ENCODE measurements around the gene DEPDC1B.
"Not testable (repeated sequence)": the region's sequence is repeated elsewhere in the genome, so short reads cannot be mapped to it uniquely, and the experiment has no call there.

DEPDC1B gene, protein sequence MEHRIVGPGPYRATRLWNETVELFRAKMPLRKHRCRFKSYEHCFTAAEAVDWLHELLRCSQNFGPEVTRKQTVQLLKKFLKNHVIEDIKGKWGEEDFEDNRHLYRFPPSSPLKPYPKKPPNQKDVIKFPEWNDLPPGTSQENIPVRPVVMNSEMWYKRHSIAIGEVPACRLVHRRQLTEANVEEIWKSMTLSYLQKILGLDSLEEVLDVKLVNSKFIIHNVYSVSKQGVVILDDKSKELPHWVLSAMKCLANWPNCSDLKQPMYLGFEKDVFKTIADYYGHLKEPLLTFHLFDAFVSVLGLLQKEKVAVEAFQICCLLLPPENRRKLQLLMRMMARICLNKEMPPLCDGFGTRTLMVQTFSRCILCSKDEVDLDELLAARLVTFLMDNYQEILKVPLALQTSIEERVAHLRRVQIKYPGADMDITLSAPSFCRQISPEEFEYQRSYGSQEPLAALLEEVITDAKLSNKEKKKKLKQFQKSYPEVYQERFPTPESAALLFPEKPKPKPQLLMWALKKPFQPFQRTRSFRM

DNA sequence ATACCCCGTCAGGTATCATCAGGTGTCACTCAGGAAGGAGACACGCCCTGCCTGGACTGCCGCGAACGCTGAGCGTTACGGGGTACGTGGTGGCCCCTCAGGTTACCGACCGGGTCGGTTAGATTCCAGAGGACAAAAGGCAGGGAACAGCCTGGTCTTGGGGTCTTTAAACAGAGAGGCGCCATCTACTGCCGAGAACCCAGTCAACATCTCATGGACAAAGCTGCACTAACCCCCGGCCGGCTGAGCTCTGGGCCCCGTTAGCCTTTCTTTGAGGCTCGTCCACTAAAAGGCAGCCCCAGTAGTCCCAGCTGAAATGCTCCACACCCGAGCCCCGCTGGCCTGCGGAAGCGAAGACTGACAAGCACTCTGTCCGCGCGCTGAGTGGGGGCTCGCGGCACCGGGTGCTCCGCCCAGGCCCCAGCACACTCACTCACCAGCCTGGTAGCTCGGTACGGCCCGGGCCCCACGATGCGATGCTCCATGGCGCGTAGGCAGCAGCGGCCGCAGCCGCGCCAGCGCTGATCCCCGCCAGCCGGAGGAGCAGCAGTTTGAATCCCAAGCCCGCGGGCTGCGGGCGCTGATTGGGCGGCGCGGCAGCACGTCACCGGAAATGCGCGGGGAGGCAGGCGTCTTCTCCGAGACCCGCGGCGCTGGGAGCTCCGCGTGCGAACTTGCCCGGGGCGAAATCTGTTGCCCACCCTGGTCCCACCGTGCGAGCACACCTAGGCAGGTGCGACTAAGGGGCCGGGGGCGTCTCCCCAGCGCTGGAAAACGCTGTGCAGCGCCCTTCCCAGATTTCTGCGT lies at the start of gene DEPDC1B:
DEPDC1B (minus strand) TSS at position 558 of the 807 bp plus-strand sequence; CDS start at position 485, 73 bp downstream.
- peak; percentile 80 for DNase-seq

GRCh38 chr5:60744682-60745081 lies 44.7 kb upstream of the DEPDC1B start:
- no peak for DNase-seq

DNA sequence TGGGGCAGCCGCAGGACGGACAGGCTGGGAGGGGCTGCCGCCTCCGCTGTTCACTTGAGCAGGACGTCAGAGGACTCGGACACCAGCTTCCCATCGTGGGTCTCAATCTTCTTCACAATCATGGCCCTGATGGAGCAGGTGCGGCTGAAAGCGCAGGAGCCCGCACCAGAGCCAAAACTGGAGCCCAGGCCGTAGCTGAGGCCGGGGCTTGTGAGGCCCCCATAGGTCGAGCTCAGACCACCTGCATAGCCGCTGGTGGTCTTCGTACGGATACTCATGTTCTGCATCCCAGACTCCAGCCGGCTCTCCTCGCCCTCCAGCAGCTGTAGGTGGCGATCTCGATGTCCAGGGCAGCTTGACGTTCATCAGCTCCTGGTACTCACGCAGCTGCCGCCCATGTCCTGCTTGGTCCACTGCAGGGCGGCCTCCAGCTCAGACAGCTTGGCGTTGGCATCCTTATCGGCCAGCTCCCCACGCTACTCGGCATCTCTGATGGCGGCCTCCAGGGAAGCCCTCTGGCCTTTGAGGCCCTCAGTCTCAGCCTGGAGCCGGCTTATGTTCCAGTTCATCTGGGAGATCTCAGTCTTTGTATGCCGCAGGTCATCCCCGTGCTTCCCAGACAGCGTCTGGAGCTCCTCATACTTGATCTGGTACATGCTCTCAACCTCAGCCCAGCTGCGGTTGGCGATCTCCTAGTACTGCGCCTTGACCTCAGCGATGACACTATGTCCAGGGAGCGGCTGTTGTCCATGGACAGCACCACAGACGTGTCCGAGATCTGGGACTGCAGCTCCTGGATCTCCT lies 43.7 kb upstream of the DEPDC1B start:
- no peak for DNase-seq

DNA sequence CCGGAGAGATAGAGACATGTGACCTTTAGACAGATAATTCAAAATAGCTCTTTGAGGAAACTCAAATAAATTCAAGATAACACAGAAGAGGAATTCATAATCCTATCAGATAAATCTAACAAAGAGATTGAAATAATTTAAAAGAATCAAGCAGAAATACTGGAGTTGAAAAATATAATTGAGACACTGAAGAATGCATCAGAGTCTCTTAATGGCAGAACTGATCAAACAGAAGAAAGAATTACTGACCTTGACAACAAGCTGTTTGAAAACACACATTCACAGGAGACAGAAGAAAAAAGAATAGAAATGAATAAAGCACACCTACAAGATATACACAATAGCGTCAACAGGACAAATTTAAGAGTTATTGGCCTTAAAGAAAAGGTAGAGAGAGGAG lies 40.4 kb upstream of the DEPDC1B start:
- DNase-seq: no peak

GRCh38 chr5:60738933-60739332 lies 39.0 kb upstream of the DEPDC1B start:
- DNase-seq: no peak

GRCh38 chr5:60738461-60738860 lies 38.5 kb upstream of the DEPDC1B start:
- DNase-seq: no peak

DNA sequence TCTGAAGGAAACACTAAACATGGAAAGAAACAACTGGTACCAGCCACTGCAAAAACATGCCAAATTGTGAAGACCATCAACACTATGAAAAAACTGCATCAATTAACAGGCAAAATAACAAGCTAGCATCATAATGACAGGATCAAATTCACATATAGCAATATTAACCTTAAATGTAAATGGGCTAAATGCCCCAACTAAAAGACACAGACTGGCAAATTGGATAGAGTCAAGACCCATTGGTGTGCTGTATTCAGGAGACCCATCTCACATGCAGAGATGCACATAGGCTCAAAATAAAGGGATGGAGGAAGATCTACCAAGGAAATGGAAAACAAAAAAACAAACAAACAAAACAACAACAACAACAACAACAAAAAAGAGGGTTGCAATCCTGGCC lies 30.9 kb upstream of the DEPDC1B start:
- DNase-seq: not testable (repeated sequence)

- DNase-seq: no peak
These were observed 27.2 kb upstream of the DEPDC1B start for GRCh38 chr5:60727033-60727679.

GRCh38 chr5:60724126-60724525 lies 24.2 kb upstream of the DEPDC1B start:
- no peak for DNase-seq

DNA sequence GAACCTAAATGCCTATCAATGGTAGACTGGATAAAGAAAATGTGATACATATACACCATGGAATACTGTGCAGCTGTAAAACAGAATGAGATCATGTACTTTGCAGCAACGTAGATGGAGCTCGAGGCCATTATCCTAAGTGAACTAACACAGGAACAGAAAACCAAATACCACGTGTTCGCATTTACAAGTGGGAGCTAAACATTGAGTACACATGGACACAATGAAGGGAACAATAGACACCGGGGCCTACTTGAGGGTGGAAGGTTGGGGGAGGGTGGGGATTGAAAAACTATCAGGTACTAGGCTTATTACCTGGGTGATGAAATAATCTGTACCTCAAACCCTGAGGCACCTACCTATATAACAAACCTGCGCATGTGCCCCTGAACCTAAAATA lies 22.4 kb upstream of the DEPDC1B start:
- DNase-seq: no peak

DNA sequence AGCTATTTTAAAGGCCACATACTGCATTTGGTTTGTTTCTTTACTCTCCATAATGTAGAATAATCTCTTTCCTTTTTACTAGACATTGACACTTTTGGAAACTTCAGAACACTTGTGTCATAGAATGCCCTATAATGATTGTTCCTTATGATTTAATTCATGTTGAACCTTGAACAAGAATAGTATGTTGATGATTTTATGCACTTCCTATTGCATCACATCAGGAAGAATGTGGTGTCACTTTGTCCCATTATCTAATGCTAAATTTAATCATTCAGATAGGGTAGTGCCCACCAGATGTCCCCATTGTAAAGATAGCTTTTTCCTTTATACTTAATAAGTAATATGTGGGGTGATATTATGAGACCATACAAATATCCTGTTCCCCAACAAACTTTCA lies 19.4 kb upstream of the DEPDC1B start:
- DNase-seq: no peak

GRCh38 chr5:60718166-60718892 lies 18.4 kb upstream of the DEPDC1B start:
- no peak for DNase-seq

DNA sequence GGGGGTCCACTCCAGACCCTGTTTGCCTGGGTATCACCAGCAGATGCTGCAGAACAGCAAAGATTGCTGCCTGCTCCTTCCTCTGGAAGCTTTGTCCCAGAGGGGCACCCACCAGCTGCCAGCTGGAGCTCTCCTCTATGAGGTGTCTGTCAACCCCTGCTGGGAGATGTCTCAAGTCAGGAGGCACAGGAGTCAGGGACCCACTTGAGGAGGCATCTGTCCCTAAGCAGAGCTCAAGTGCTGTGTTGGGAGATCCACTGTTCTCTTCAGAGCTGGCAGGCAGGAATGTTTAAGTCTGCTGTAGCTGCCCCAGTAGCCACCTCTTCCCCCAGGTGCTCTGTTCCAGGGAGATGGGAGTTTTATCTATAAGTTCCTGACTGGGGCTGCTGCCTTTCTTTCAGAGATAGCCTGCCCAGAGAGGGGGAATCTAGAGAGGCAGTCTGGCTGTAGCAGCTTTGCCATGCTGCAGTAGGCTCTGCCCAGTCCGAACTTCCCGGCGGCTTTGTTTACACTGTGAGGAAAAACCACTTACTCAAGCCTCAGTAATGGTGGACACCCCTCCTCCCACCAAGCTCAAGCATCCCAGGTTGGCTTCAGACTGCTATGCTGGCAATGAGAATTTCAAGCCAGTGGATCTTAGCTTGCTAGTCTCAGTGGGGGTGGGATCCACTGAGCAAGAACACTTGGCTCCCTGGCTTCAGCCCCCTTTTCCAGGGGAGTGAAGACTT lies 15.4 kb upstream of the DEPDC1B start:
- not testable (repeated sequence) for DNase-seq

DNA sequence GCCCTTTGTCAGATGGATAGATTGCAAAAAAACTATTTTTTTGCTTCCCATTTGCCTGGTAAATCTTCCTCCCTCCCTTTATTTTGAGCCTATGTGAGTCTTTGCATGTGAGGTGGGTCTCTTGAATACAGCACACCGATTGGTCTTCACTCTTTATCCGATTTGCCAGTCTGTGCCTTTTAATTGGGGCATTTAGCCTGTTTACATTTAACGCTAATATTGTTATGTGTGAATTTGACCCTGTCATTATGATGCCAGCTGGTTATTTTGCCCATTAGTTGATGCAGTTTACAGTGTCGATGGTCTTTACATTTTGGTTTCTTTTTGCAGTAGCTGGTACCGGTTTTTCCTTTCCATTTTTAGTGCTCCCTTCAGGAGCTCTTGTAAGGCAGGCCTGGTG lies 13.0 kb upstream of the DEPDC1B start:
- no peak for DNase-seq

DNA sequence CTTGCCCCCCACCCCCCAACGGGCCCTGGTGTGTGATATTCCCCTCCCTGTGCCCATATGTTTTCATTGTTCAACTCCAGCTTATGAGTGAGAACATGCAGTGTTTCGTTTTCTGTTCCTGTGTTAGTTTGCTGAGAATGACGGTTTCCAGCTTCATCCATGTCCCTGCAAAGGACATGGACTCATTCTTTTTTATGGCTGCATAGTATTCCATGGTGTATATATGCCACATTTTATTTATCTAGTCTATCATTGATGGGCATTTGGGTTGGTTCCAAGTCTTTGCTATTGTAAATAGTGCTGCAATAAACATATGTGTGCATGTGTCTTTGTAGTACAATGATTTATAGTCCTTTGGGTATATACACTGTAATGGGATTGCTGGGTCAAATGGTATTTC lies 11.9 kb upstream of the DEPDC1B start:
- not testable (repeated sequence) for DNase-seq

- no peak for DNase-seq
These were observed 10.4 kb upstream of the DEPDC1B start for GRCh38 chr5:60710362-60710761.

DNA sequence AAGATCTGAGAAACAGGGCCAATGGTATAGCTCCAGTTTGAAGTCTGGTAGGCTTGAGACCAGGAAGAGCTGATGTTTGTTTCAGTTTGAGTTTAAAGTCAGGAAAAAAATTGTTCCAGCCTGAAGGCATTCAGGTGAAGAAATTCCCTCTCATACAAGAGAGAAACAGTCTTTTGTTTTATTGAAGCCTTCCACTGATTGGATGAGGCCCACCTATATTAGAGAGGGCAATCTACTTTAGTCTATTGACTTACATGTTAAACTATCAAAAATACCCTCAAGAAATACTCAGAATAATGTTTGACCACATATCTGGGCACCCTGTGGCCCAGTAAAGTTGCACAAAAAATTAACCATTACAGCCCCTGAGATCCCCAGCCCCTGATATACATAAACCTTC lies 5.2 kb upstream of the DEPDC1B start:
- no peak for DNase-seq

DNA sequence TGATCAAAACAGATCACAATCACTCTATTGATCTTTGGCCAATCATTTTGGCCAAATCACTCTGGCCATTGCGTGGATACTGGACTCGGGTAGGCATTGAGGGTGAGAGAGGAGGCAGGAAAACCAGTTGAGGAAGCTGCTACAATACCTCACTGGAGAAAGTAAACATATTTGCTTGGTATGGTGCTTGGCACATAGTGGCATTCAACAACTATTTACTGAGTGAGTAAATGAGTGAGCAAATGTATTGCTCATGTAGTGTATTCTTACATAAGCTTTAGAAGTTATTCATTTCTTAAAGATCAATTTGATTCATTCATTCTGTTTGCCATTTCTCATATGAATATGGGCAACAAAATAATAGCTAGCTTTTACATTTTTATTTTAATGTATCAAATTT lies 4.0 kb upstream of the DEPDC1B start:
- no peak for DNase-seq

DNA sequence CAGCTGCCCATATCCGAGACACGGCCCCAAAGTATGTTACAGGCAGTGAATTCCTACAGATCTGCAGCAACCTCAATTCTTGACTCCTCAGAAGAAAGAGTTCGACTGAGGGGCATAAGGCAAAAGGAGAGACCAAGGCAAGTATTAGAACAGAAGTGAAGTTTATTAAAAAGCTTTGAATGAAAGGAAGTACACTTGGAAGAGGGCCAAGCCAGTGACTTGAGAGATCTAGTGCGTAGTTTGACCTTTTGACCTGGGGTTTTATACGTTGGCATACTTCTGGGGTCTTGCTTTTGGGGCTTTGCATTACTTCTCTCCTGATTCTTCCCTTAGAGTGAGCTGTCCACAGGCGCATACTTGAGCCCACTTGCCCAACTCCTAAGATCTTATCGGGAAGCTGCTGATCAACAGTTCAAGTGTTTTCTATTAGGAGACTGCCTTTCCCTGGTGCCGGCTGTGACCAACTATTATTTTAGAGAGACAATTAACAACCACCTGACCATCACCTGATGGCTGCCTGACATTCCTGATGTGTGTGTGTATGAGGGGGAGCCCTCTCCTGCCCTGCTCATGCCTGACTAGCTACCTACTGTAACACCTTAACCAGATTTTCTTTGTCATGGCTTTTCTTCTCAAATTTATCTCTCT lies 1.5 kb upstream of the DEPDC1B start:
- no peak for DNase-seq

DNA sequence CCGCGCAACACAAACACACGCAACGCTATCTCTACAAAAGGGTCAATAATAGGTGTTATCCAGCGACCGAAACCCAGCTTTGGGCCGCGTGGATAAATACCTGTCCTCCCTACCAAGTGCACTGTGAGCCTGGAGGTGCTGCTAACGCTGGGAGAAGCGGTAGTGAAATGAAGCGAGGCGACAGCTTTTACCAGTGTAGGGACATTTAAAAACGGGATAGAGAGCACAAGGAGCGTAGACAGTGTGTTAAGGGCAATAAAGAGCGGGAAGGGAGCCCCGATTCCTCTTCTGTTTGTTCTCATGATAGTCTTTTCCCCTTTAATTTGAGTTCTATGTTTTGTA lies 421 bp upstream of the DEPDC1B start:
- DNase-seq: no peak

DNA sequence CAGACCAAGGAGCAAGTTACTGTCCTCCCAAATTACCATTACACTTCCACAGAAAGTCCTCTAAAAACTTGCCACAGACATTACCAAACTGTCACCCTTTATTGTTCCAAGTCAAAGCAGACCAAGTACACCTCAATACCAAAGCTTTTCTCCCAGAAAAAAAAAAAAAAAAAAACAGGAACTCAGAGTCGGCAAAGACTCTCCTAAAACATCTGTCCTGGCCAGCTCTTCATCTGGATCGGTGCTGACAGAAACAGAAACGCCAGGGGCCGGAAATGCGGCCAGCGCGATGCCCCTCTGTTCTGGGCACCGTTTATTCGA lies 718 bp downstream of the DEPDC1B start:
- no peak for DNase-seq

All from NK-92 treated with Interleukin-12 subunit alpha and Interleukin-12 subunit beta, amount 100 ng/mL, for 24 hours (cell line).